NCI-H460 (cell line): ENCODE measurements around the gene AP1S1. TPM values are rescaled to one million over a fixed set of nuclear protein-coding genes. Genes with fewer than 3 reads are reported as not detected.

Source experiments
- DNase-seq: peaks from one replicate; pipeline ENCODE4 v3.0.0-alpha.2; 2016; ENCODE audit warnings: low read depth; ENCODE audit errors: extremely low read depth
- total RNA-seq: library from RNA; depleted of rRNA; stranded (reverse); fragments of >200 nt; shearing (Covaris generic); gene quantifications from 2 replicates; pipeline ENCODE4 v1.2.3, GENCODE V29; 2014

AP1S1 gene
- total RNA-seq, 1 experiment from 2014 or later, result 143 TPM

DNA sequence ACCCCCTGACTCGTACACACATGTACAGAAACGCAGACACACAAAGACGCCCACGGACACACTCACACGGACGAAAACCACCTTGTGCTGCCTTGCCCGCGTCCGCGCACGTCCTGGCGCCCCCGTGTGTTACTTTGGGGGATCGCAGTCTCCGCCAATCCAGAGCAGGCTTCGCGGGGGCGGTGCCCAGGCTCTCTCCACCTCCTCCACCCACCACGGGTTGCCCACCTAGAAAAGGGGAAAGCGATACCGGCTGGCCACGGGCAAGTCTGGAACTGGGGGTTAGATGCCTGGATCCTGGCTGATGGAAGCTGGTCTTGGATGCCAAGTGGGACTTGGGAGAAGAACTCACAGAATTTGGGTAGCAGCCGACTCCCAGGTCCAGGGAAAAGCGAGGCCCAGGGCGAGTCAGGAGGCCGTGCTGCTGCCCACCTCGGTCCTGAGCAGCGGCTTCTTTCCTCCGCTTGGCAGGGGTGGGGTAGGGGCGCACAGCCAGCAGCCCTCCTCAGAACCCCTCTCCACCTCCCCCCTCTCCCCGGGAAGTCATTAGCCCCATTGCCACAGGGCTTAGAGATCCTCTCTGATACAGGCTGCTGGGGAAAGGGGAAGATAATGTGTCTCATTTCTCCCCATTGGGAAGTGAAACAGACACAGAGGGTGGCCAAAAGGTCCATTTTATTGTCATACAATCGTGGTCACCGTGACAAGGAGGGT lies 15.7 kb downstream of the AP1S1 start:
- DNase-seq, result peak; percentile 53

DNA sequence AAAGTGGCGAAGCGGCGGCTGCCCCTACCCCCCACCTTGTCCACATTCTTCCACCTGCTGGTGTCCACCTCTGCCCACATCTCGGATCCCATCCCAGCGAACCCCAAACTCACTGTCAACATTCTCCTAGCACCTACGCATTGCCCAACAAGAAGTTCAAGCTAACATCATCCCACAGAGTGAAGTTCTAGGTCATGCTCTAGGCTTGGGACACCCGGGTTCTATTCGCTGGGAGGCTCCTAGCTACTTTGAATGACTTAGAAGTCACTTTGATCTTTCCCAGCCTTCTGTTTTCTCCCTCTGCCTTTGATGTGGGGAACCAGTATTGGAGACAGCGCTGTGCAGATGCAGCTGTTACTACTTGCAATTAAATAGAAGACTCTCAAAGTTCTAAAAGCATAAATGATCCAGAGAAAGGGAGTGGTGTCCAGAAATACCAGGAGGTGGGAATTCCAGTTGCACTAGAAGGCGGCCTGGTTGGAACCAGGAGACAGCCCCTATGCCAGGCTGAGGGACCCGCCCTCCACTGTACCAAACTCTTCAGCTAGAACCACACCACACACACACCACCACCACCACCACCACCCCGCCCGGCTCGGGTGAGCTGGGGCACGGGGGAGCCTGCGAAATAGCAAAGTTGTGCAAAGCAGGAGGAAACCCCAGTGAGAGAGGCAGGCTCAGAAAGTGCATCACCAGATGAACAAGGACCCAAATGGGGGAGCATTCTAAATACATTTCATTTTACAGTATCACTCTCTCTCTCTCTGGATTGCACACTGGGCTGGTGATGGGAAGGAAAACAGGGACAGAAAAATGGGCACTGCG lies 16.6 kb downstream of the AP1S1 start:
- no peak for DNase-seq

- DNase-seq, result no peak
These were observed 17.2 kb downstream of the AP1S1 start for GRCh38 chr7:101171442-101171837.

DNA sequence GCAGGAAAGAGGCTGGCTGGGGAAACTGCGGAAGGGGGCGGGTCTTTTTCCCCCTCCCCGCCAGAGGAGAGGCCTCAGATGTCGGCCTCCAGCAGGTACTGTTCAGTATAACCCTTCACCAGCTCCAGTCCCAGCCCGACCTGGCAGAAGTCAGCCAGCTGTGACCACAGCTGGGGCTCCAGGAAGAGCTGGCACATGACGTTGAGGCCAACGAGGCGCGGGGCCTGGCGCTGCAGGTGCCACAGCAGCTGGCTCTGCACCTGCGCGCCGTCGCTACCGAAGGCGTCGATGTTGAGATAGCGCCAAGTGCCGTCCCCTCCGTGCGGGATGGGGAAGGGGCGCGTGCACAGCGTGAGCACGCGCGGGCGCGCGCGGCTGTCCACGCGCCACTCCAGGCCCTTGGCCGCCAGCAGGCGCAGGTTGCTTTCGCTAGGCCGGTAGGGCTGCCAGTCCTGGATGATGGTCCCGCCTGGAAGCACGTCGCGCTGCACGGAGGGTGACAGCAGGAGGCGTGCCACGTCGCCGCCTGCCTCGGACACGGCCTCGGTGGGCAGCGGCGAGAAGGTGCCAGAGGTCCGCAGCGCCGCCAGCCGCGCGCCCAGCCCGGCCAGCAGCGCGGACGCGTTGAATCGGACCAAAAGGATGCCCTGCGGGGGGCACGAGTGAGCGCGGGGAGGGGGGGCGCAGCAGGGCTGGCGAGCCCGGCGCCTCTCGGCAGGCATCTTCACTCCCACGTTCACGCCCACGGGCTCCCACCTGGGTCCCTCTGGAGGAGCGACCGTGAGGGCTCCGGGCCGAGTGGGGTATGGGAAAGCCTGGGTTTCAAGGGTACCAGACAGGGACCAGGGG lies 18.0 kb downstream of the AP1S1 start:
- DNase-seq, result no peak

- peak; percentile 71 for DNase-seq
These were observed 18.8 kb downstream of the AP1S1 start for GRCh38 chr7:101172854-101173751.

DNA sequence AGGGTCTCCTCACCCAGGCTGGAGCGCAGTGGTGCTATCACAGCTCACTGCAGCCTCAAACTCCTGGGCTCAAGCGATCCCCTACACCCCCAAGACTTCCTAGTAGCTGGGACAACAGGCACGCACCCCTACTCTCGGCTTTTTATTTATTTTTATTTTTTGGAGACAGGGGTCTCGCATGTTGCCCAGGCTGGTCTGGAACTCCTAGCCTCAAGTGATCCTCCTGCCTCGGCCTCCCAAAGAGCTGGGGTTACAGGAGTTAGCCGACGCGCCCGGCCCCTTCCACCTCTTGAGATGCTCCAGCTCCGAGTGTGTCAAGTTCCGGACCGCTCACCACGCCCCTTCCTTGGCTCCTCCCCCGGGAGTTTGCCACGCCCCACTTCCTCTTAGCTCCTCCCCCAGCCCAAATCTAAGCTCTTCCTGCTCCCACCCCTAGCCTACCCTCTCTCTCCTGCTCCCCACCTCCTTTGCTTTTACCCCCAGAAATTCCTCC lies 19.5 kb downstream of the AP1S1 start:
- DNase-seq, result peak; percentile 58

DNA sequence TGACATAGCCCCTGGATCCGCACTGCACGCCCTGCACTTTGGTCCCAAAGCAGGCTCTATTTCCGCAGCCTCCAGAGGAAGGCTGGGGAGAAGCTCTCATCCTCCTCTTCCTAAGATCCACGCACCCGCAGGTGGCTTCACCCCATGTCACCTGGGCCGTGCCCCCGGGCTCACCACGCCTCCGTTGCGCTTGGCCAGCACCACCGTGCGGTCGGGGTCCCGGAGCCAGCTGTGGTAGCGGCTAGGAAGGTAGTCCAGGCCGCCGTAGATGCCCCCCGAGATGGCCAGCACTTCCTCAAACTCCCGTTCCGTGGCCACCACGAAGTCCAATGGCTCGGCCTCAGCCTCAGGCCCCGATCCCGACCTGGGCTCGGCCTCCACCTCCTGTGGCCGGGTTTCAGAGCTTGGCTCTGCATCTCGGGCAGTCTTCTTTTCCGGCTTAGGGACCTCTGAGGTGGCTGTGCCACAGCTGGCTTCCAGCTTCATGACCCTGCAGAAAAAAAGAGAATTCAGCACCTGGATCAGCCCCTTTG lies 20.1 kb downstream of the AP1S1 start:
- DNase-seq, result no peak

DNA sequence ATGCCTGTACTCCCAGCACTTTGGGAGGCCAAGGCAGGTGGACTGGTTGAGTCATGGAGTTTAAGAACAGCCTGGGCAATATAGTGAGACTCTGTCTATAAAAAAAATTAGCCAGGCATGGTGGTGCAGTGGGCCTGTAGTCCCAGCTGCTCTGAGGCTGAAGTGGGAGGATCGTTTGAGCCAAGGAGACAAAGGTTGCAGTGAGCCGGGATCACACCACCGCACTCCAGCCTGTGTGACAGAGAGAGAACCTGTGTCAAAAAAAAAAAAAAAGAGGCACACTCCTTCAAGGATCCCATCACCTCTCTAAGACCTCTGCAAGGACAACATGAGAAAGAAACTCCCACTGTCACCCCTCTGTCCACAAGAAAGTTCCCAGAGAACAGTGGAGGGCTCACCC lies 21.4 kb downstream of the AP1S1 start:
- DNase-seq, result no peak

DNA sequence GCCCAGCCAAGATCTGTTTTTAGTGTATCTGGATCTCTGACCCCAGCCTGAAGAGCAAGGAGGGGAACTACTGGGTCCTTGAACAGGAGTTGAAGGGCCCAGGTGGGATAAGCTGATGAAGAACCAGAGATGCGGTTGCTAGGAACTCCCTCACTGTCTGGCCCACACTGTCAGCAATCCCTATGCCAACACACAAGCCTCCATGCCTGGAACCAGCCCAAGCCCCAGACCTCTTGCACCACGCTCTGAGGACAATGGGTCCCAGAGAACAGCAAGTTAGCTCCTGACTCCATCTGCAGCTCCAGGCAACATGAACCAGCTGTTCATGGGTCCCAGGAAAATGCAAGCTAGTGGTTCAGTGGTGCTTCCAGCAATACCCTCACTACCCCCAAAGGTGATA lies 23.4 kb downstream of the AP1S1 start:
- no peak for DNase-seq

- DNase-seq, result no peak
These were observed 24.8 kb downstream of the AP1S1 start for GRCh38 chr7:101179117-101179516.

DNA sequence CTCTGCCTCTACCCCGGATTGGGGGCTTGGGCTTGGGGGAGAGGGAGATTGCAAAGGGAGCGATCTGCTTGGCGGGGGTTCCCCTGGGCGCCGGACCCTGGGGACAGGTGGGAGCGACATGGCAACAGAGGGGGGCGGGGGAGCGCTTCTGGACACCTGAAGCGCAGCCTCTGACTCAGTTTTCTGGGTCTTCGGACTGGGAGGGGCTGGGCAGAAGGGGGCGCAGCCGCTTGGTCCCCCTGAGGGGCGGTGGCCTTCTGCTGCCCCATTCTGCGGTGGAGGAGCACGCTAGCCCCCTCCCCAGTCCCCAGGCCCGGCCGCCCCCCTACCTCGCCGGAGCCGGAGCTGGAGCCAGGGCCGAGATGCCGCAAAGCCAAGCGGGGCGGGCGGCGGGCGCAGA lies 25.4 kb downstream of the AP1S1 start:
- no peak for DNase-seq

DNA sequence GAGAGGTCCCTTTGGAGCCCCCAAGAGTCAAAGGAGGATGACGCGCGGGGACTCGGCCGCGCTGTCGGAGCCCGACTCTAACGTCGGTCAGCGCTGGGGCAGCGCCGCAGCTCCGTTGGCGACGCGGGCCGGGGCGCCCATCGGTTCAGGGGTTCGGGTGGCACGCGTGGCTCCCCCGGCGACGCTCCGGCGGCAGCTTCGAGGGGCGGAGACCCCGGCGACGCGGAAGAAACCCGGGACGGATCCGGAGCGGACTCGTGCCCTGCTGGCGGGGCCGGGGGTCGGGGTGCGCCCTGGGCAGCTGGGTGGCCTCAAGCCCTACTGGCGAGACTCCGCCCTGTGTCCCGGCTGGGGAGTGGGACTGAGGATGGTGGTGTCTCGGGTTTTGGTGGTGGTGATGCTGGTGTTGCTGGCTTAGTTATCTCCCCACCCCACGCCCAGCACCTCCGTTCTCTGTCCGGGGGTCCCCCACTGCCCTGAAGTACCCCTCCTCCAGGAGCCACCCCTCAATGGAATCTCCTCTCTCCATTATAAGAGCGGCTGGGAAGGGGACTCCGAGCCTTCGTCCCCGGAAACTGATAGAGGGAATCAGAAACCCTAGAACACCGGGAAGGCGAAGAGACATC lies 26.0 kb downstream of the AP1S1 start, which contains the start of gene NAT16:
Gene NAT16, minus strand, starts transcription at position 164 of the 626 bp plus-strand sequence. CDS start 5,486 bp downstream, outside the sequence.
- DNase-seq, result no peak

- DNase-seq, result no peak
These were observed 31.1 kb downstream of the AP1S1 start for GRCh38 chr7:101185258-101185839.

DNA sequence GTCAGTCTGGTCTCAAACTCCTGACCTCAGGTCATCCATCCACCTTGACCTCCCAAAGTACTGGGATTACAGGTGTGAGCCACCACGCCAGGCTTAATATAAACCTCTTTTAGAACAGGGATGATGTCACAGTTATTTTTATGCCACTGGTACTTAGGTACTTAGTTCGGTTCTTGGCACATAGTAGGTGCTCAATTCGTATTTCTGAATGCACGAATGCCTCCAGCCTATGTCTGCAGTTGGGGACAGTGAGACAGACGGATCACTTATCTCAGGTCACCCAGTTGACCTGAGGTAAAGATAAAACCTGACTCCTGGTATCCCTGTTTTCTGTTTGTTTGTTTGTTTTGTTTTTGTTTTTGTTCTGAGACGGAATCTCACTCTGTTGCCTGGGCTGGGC lies 31.9 kb downstream of the AP1S1 start:
- no peak for DNase-seq

- no peak for DNase-seq
These were observed 32.7 kb downstream of the AP1S1 start for GRCh38 chr7:101186844-101187428.

- no peak for DNase-seq
These were observed 34.8 kb downstream of the AP1S1 start for GRCh38 chr7:101189109-101189508.

DNA sequence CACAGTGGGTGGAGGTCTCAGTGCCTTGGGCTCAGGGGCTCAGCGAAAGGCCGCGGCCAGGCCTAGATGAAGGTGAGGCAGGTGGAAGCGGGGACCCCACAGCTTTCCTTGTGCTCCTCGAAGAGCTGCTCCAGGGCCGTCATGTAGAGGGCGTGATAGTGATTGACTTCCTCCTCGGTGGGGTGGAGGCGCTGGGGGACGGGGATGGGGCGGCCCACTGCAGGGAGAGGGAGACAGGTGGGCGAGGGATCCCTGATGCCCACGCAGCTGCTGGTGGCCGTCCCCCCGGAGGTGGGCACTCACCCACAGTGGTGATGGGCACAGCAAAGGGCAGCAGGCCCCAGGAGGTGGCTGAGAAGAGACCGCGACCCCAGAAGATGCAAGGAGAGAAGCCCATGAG lies 41.6 kb downstream of the AP1S1 start:
- DNase-seq, result no peak

DNA sequence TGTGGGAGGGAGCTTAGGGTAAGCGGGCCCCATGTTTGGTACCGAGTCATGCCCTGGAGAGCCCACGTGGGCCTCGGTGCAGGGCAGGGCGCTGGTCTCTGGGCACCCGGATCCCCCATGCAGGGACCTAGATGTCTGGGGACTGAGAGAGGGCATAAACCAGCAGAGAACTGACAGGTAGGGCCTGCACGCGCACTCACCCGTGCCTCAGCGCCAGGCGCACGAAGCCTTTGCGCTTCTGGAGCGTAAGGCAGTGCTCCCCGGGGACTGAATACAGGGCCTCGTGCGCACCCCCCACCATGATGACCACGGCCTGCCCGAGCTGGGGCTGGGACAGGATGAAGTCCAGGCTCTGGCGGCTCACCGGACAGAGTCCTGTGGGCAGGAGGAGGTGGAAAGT lies 43.7 kb downstream of the AP1S1 start:
- DNase-seq, result no peak
